ENCODE results near the gene EEA1.
"Not testable (repeated sequence)": the region's sequence is repeated elsewhere in the genome, so short reads cannot be mapped to it uniquely, and the experiment has no call there.

The EEA1 gene

GRCh38 chr12:92759634-92760268 lies 169.3 kb downstream of the EEA1 start:
- in situ Hi-C loops (cut with HindIII; ENCODE audit: low sequenced_read_pairs): no loop called here

DNA sequence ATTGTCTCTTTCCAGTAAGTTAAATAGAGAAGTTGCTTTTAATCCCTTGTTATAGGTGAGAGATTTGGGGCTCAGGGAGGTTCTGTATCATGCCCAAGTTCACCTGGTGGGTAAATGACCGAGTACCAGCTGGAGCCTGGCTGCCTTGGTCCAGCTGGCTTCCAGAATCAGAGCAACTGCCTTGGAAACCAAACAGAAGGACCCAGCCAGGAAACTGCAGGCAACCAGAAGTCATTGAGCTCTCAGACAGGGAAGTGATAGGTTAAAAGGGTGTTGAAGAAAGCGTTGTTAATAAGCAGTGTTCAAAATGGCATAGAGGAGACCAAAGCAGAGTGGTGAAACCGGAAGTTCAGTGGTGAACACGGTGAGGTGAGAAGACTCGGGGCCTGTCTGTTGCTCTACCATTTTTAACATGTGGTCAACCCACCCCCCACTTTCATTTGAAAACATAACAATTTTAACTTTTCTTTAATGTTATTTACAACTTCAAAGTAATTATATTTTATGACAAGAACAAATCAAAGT lies 171.4 kb downstream of the EEA1 start:
- in situ Hi-C loops (cut with HindIII; ENCODE audit: low sequenced_read_pairs): no loop called here

- in situ Hi-C loops (cut with HindIII; ENCODE audit: low sequenced_read_pairs): no loop called here
Observed at GRCh38 chr12:92756898-92757596, 172.0 kb downstream of the EEA1 start.

DNA sequence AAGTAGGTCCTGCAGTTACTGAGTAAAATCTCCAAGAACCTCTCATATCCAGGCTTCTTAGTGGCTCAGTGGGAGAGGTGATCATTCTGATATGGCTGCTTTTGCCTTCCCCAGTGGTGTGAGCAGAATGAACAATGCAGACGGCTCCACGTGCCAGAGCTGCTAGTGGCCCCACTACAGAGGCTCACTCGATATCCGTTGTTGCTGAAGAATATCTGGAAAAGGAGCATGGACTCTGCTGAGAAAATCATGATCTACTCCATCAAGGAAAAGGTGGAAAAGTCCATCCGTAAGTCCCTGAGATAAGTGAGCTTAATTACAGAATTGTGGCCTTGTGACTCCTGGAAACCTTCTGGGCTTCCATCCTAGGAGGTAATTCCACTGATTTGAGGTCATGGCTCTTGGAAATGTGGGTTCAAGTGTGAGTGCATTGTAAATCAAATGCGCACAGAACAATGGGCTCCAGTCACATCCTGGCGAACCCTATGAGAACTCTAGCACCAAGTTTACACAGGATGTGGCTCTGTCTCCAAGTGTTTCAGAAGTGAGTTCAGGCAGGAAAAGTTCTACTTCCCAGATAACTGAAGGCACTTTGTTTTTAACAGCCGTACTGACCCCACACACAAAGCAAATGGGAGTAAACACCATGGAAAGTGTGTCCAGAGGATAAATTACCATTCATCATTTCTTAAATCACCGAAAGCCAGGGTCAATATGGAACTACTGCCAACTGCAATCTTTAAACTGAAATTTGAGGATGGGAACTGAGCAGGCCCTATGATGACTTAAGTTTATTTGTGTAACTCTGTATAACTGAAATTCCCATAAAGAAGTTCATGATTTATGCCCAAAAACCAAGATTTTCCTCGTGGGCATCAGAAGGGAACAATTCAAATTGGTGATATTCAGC lies 174.9 kb downstream of the EEA1 start:
- in situ Hi-C loops (cut with HindIII; ENCODE audit: low sequenced_read_pairs): no loop called here

DNA sequence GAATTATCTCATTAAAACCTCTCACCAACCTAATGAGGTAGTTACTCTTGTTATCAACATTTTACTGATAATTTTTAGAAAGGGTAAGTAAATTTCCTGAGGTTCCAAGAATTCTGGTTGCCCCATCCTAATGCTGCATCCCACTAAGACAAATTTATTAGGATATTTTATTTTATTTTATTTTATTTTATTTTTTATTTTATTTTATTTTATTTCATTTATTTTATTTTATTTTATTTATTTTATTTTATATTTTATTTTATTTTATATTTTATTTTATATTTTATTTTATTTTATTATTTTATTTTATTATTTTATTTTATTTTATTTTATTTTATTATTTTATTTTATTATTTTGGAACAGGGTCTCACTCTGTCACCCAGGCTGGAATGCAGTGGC lies 179.4 kb downstream of the EEA1 start:
- in situ Hi-C loops (cut with HindIII; ENCODE audit: low sequenced_read_pairs): not testable (repeated sequence)

GRCh38 chr12:92747151-92747550 lies 181.9 kb downstream of the EEA1 start:
- in situ Hi-C loops (cut with HindIII; ENCODE audit: low sequenced_read_pairs): no loop called here

GRCh38 chr12:92745856-92746550 lies 183.1 kb downstream of the EEA1 start:
- in situ Hi-C loops (cut with HindIII; ENCODE audit: low sequenced_read_pairs): no loop called here

GRCh38 chr12:92743026-92743425 lies 186.1 kb downstream of the EEA1 start:
- in situ Hi-C loops (cut with HindIII; ENCODE audit: low sequenced_read_pairs): no loop called here

DNA sequence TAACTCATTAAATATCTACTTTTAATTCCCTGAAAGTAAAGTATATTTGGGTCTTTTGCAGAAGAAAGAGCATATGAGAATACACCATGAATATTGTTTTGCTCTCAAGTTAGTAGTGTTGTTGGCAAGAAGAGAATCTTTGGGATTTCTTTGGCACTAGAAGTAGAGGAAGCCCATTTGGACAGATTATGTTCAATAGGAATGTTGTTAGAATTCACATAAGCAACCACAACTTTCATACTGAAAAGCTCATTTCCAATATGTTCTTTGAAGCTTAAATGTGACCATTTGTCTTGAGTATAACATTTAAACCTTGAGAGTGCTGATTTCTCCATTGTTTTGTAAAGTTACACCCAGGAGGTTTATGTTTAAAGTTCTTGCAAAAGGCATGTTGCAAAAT lies 188.7 kb downstream of the EEA1 start:
- in situ Hi-C loops (cut with HindIII; ENCODE audit: low sequenced_read_pairs): no loop called here

DNA sequence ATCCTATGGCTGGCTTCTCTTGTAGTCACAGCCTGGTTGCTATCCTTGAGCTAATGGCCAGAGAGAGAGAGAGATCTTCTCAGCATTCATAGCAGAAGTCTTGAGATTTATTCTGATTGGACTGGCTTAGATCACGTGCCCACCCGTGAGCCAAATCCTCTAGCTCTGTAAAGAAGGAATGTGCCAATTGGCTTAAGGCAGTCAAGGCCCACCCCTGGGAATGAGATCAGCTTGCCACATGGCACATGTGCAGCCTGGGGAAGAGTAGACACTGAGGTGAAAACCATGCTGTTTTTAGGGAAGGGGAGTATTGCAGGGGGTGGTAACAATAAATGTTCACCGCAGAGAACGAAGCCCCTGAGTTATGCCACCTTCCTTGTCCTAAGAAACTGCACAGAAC lies 190.0 kb downstream of the EEA1 start:
- in situ Hi-C loops (cut with HindIII; ENCODE audit: low sequenced_read_pairs): no loop called here

DNA sequence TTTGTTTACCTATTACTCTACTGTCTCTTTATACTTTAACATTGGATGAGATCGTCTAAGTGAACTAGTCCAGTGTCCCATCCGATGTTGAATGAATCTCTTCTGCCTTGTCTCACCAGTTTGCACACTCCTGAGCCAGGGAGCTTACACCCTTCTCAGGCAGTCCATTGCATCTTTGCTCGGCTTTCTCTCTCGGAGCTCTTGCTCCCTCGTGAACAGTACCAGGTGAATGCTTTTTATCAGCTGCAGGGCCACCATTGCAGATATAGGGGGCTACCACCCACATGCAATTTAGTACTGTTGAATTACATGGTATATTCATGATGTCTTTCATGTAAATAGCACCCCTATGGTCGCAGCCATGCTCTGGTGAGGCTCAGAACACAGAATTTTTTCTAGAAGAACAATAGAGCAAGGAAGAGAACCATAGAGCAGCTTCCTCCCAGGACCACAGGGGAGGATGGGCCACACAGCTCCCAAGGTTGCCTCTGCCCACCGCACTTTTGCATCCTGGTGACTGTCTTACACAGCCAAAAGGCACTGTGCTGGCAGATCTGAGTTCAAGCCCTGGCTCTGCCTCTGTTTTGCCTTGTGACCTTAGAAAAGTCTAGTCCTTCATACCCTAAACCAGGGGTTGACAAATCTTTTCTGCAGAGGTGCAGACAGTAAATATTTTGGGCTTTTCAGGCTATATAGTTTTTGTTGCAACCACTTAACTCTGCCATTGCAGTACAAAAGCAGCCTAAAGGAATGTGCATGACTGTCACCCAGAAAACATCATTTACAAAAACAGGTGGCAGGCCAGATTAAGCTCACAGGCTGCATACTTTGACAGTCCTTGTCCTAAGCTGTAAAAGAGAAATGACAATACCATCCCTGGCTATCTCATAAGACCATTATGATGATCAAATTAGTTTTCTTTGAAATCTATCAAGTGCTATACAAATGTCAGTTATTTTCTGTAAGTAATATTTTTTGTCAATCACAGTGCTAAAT lies 190.9 kb downstream of the EEA1 start:
- in situ Hi-C loops (cut with HindIII; ENCODE audit: low sequenced_read_pairs): no loop called here

DNA sequence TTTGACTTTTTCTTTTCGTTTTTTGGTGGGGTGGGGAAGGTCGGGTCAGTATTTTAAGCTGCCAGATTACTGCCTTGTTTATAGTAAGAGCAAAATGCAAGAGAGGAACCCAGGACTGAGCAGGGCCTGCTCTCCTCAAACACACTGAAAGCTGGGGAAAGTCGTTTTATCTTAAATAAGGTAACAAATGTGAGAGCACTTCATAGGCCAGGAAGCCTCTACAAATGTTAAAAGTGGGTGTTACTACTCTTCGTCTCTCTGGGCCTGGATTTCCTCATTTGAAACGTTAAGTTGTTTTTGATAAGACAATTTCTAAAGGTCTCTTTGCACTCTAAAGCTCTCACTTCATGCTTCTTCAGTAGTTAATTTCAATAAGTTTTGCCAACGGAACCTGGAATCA lies 192.5 kb downstream of the EEA1 start:
- in situ Hi-C loops (cut with HindIII; ENCODE audit: low sequenced_read_pairs): no loop called here

DNA sequence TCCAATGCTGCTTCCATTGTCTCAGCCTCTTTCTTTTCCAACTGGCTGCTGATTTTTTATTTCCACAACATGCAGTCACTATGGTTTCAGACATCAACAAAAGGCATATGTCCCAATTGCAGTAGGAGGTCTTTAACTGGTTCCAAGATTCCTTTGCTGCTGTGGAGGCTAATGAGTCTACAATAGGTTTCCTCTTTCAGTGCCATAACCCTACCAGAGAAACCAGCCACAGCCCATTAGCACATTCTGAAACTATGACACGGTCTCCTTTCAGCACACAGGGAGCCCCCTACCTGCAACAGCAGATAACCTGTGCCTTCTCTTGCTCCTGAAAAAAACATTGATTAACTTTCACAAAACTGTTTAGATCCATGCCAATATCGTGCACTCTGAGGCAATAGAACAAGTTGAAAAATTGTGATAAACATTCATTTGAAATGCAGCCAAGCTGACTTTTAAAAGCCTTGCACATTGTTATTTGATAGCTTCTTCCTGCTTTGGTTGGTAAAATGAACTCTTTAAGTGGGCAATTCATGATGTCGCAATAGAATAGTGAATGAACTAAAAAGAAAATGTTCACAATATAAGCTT lies 193.9 kb downstream of the EEA1 start:
- in situ Hi-C loops (cut with HindIII; ENCODE audit: low sequenced_read_pairs): no loop called here

DNA sequence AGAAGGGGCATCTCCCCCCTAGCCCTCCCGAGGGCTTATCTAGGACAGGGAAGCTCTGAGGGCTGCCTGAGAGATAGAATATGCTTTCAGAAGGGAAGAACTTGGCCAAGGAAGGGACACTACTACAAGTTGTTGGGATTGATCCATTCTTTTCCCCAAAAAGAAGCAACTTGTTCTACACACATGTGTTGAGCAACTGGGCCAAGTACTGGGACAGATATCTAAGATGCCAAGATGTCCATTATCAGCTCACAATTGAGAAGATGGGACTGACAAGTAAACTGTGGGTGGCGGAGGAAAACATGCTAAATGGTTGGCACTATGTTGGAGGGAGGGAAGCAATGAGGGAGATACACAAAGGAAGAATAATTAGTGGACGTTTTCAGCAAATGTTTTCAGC lies 195.4 kb downstream of the EEA1 start:
- in situ Hi-C loops (cut with HindIII; ENCODE audit: low sequenced_read_pairs): loop anchor here (5.0 kb wide), 1 partner anchor 76 kb away; no protein-coding TSS in a partner anchor

DNA sequence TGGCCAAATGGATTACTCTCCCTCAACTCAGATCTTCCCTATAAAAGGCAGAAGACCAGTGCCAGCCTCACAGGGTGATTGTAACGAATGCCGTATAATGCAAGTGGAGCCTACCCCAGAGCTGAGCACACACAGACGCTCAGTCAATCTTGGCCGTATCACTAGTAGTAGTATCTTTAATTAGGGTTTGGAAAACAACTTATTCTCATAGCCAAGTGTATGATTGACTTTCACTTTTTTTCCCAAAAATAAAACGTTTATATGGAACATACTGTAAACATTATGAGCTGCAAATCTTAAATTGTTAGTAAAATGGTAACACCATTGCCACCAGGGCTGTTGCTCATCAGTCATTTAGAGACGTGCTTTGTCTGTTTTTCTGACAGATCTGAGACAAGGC lies 195.9 kb downstream of the EEA1 start:
- in situ Hi-C loops (cut with HindIII; ENCODE audit: low sequenced_read_pairs): loop anchor here (5.0 kb wide), 1 partner anchor 76 kb away; no protein-coding TSS in a partner anchor

DNA sequence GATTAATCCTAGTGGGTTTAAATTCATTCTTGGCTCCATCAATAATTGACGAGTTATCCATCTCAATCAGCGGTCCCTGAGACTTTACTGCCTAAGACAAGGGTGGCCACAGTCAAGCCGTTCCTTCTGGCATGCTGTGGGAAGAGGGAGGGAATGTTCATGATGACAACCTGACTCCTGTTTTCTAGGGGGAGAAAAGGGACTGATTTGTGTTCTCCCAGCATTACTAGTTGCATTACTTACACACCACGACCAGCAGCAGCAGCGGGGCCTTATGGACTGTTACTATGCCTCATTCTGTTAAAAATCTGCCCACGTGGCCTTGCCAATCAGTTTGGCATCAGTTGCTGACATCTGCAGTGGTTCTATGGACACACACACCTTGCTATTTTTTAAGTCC lies 196.4 kb downstream of the EEA1 start:
- in situ Hi-C loops (cut with HindIII; ENCODE audit: low sequenced_read_pairs): loop anchor here (5.0 kb wide), 1 partner anchor 75 kb away; no protein-coding TSS in a partner anchor

GRCh38 chr12:92732216-92732615 lies 196.9 kb downstream of the EEA1 start:
- in situ Hi-C loops (cut with HindIII; ENCODE audit: low sequenced_read_pairs): loop anchor here (5.0 kb wide), 1 partner anchor 75 kb away; no protein-coding TSS in a partner anchor

- in situ Hi-C loops (cut with HindIII; ENCODE audit: low sequenced_read_pairs): loop anchor here (5.0 kb wide), 1 partner anchor 73 kb away; no protein-coding TSS in a partner anchor
Observed at GRCh38 chr12:92730758-92731157, 198.3 kb downstream of the EEA1 start.

DNA sequence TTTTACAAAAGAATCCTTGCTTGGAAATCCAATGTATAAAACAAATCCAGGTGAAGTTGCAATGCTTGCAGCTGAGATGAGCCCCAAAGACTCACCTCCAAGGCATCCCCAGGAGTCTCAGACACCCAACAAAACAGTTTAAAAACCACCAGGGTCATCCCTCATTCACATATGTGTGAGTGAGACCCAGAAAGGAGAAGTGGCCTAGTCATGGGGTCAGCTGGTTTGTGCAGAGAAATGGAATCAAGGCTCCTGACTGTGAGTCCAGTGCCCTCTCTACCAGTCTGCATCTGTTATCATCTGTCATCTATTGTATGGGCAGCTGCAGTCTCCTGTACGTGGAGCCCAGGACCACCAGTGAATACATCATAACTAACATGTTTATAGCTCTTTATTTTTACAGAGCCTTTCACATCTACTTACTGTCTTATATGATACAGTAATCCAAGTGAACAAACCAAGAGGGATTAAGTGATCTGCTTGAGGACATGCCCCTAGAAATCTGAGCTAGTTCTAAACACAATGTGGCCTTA lies 199.3 kb downstream of the EEA1 start:
- in situ Hi-C loops (cut with HindIII; ENCODE audit: low sequenced_read_pairs): loop anchor here (5.0 kb wide), 1 partner anchor 73 kb away; no protein-coding TSS in a partner anchor

Data from endothelial cell of hepatic sinusoid (primary cell).